ENCODE data around the gene USP35. TPM values are rescaled to one million over a fixed set of nuclear protein-coding genes. Genes with fewer than 3 reads are reported as not detected.

USP35 gene
- polyA plus RNA-seq, 2 of the 4 experiments (the other 2 are of a cell fraction), result 3.8 to 5.8 TPM

DNA sequence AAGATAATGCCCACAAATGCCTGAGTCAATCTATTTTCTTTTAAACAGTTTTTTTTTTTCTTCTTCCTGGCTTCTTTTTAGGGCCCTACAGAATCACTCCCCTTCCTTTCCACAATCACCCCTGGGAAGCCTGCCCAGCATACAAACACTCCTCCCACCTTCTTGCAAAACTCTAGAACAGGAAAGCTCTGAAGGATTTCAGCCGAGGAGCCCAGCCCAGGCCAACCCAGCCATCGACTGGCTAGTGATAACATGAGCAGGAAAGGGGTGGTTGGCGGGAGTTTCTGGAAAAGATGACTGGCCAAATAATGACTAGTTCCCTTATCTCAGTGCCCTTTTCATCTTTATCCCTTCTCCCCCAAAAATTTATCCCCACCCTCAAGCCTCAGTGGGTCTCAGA, 68.2 kb downstream of the USP35 start:
- Histone ChIP-seq H3K4me3 (no peak overlapping the region), H3K9me3 (no peaks in the 10 kb centered on the region), H3K4me1 (no peaks in the 10 kb centered on the region), H3K27ac (no peak overlapping the region), H3K4me2 (no peak overlapping the region)
- TF ChIP-seq FOXS1 (CRISPR knock-in tag; IDR thresholded peaks at IDR 0.05) (no peak), HOXB13 (CRISPR knock-in tag; IDR thresholded peaks at IDR 0.05; ENCODE audit: low read depth) (no peak), CHD2 (IDR thresholded peaks at IDR 0.05; ENCODE audit: low read length, partially characterized antibody) (no peak), FOSL2 (IDR thresholded peaks at IDR 0.05) (no peak), FOSL2 (CRISPR knock-in tag; IDR thresholded peaks at IDR 0.05) (no peak), SMC3 (IDR thresholded peaks at IDR 0.05) (no peak), BHLHE40 (IDR thresholded peaks at IDR 0.05; ENCODE audit: low read depth, low read length) (no peak), HDAC2 (IDR thresholded peaks at IDR 0.05) (no peak), KDM5A (IDR thresholded peaks at IDR 0.05) (no peak), POLR2A (IDR thresholded peaks at IDR 0.05; ENCODE audit: low read length) (no peak), ZC3H11A (IDR thresholded peaks at IDR 0.05) (no peak), JUNB (IDR thresholded peaks at IDR 0.05) (no peak), EHMT2 (IDR thresholded peaks at IDR 0.05; ENCODE audit: low read depth) (no peak), EHF (CRISPR knock-in tag; IDR thresholded peaks at IDR 0.05) (no peak), TFCP2L1 (CRISPR knock-in tag; IDR thresholded peaks at IDR 0.05) (no peak)
- TF ChIP-seq, protein P1, sequence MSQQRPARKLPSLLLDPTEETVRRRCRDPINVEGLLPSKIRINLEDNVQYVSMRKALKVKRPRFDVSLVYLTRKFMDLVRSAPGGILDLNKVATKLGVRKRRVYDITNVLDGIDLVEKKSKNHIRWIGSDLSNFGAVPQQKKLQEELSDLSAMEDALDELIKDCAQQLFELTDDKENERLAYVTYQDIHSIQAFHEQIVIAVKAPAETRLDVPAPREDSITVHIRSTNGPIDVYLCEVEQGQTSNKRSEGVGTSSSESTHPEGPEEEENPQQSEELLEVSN (IDR thresholded peaks at IDR 0.05; ENCODE audit: borderline replicate concordance, low read depth), result no peak
- TF ChIP-seq, protein P2, sequence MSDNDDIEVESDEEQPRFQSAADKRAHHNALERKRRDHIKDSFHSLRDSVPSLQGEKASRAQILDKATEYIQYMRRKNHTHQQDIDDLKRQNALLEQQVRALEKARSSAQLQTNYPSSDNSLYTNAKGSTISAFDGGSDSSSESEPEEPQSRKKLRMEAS (IDR thresholded peaks at IDR 0.05), result no peak
- TF ChIP-seq, protein P3, sequence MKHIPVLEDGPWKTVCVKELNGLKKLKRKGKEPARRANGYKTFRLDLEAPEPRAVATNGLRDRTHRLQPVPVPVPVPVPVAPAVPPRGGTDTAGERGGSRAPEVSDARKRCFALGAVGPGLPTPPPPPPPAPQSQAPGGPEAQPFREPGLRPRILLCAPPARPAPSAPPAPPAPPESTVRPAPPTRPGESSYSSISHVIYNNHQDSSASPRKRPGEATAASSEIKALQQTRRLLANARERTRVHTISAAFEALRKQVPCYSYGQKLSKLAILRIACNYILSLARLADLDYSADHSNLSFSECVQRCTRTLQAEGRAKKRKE (CRISPR knock-in tag; IDR thresholded peaks at IDR 0.05; ENCODE audit: low read depth), result no peak
- TF ChIP-seq, protein P4, sequence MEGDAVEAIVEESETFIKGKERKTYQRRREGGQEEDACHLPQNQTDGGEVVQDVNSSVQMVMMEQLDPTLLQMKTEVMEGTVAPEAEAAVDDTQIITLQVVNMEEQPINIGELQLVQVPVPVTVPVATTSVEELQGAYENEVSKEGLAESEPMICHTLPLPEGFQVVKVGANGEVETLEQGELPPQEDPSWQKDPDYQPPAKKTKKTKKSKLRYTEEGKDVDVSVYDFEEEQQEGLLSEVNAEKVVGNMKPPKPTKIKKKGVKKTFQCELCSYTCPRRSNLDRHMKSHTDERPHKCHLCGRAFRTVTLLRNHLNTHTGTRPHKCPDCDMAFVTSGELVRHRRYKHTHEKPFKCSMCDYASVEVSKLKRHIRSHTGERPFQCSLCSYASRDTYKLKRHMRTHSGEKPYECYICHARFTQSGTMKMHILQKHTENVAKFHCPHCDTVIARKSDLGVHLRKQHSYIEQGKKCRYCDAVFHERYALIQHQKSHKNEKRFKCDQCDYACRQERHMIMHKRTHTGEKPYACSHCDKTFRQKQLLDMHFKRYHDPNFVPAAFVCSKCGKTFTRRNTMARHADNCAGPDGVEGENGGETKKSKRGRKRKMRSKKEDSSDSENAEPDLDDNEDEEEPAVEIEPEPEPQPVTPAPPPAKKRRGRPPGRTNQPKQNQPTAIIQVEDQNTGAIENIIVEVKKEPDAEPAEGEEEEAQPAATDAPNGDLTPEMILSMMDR (IDR thresholded peaks at IDR 0.05), result no peak
- TF ChIP-seq, protein P5, sequence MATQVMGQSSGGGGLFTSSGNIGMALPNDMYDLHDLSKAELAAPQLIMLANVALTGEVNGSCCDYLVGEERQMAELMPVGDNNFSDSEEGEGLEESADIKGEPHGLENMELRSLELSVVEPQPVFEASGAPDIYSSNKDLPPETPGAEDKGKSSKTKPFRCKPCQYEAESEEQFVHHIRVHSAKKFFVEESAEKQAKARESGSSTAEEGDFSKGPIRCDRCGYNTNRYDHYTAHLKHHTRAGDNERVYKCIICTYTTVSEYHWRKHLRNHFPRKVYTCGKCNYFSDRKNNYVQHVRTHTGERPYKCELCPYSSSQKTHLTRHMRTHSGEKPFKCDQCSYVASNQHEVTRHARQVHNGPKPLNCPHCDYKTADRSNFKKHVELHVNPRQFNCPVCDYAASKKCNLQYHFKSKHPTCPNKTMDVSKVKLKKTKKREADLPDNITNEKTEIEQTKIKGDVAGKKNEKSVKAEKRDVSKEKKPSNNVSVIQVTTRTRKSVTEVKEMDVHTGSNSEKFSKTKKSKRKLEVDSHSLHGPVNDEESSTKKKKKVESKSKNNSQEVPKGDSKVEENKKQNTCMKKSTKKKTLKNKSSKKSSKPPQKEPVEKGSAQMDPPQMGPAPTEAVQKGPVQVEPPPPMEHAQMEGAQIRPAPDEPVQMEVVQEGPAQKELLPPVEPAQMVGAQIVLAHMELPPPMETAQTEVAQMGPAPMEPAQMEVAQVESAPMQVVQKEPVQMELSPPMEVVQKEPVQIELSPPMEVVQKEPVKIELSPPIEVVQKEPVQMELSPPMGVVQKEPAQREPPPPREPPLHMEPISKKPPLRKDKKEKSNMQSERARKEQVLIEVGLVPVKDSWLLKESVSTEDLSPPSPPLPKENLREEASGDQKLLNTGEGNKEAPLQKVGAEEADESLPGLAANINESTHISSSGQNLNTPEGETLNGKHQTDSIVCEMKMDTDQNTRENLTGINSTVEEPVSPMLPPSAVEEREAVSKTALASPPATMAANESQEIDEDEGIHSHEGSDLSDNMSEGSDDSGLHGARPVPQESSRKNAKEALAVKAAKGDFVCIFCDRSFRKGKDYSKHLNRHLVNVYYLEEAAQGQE (IDR thresholded peaks at IDR 0.05), result no peak
- ATAC-seq, result no peak
- no peak for DNase-seq (ENCODE audit: low read depth in 1 of 2, low spot score in 1 of 2)
- CTCF ChIA-PET, result interaction anchor here (0.6 to 1.2 kb wide), 3 partner anchors 9 to 1150 kb away, joined by 3 to 5 read pairs (median 3); no protein-coding TSS in a partner anchor
- POLR2A ChIA-PET, result interaction anchor here (0.7 kb wide), 1 partner anchor 69 kb away, joined by 3 read pairs; the partner anchor contains the start of gene KCTD21
- WGBS (ENCODE audit: missing lambda C conversion rate), result 74% methylated on average over 3 of the region's 3 CpGs
- FAIRE-seq, result no peak

DNA sequence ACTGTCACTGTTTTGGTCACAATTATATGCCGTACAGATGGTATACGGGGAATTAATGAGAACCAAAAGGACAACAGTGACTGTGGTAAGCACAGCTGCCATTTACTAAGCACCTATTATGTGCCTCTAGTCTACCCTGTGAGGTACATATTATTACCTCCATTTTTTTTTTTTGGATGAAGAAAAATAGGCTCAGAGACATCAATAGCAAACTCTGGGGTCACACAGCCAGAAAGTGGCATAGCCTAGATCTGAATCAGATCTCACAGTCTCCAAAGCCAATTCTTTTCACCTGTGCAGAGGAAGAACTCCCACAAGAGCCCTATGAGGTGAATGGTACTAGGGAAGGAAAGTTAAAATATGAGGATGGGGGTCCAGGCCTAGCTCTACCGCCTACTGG, 68.9 kb downstream of the USP35 start:
- no peak for DNase-seq (ENCODE audit: low read depth in 1 of 2, low spot score in 1 of 2)
- no peak for ATAC-seq
- 91% methylated on average over 3 of the region's 3 CpGs for whole genome bisulfite sequencing (ENCODE audit: missing lambda C conversion rate)
- Histone ChIP-seq H3K27ac (no peak overlapping the region), H3K4me2 (no peak overlapping the region), H3K4me3 (no peak overlapping the region), H3K4me1 (no peaks in the 10 kb centered on the region), H3K9me3 (no peaks in the 10 kb centered on the region)
- POLR2A ChIA-PET, result no interaction called here
- no peak for FAIRE-seq
- CTCF ChIA-PET, result interaction anchor here (0.8 to 1.2 kb wide), 2 partner anchors 8 to 12 kb away, joined by 3 read pairs; no protein-coding TSS in a partner anchor
- no peak for TF ChIP-seq ZNF302 (CRISPR knock-in tag; IDR thresholded peaks at IDR 0.05)
- TF ChIP-seq, protein P1 (IDR thresholded peaks at IDR 0.05; ENCODE audit: borderline replicate concordance, low read depth), result no peak
- TF ChIP-seq EP300 (IDR thresholded peaks at IDR 0.05), result no peak
- TF ChIP-seq POLR2AphosphoS2 (conservative IDR thresholded peaks at IDR 0.05; ENCODE audit: low read length), result no peak
- no peak for TF ChIP-seq RAD21 (conservative IDR thresholded peaks at IDR 0.05 in 1 of 2, IDR thresholded peaks at IDR 0.05 in 1 of 2)
- no peak for TF ChIP-seq SREBF2 (IDR thresholded peaks at IDR 0.05)
- no peak for TF ChIP-seq FOSL2 (IDR thresholded peaks at IDR 0.05)
- TF ChIP-seq FOSL2 (CRISPR knock-in tag; IDR thresholded peaks at IDR 0.05), result no peak
- no peak for TF ChIP-seq EHMT2 (IDR thresholded peaks at IDR 0.05; ENCODE audit: low read depth)
- no peak for TF ChIP-seq CBX2 (IDR thresholded peaks at IDR 0.05; ENCODE audit: borderline replicate concordance, low read depth)
- no peak for TF ChIP-seq KDM1A (IDR thresholded peaks at IDR 0.05; ENCODE audit: low read depth)
- TF ChIP-seq, protein P6, sequence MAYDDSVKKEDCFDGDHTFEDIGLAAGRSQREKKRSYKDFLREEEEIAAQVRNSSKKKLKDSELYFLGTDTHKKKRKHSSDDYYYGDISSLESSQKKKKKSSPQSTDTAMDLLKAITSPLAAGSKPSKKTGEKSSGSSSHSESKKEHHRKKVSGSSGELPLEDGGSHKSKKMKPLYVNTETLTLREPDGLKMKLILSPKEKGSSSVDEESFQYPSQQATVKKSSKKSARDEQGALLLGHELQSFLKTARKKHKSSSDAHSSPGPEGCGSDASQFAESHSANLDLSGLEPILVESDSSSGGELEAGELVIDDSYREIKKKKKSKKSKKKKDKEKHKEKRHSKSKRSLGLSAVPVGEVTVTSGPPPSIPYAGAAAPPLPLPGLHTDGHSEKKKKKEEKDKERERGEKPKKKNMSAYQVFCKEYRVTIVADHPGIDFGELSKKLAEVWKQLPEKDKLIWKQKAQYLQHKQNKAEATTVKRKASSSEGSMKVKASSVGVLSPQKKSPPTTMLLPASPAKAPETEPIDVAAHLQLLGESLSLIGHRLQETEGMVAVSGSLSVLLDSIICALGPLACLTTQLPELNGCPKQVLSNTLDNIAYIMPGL (CRISPR knock-in tag; IDR thresholded peaks at IDR 0.05; ENCODE audit: borderline replicate concordance), result no peak
- TF ChIP-seq TP53 (CRISPR knock-in tag; IDR thresholded peaks at IDR 0.05), result no peak
- TF ChIP-seq POLR2A (IDR thresholded peaks at IDR 0.05; ENCODE audit: low read length), result no peak
- TF ChIP-seq HEYL (CRISPR knock-in tag; IDR thresholded peaks at IDR 0.05), result no peak

All from A549 (cell line).